ENCODE data around the gene PALM.
"Not testable (repeated sequence)": the region's sequence is repeated elsewhere in the genome, so short reads cannot be mapped to it uniquely, and the experiment has no call there.

PALM gene

DNA sequence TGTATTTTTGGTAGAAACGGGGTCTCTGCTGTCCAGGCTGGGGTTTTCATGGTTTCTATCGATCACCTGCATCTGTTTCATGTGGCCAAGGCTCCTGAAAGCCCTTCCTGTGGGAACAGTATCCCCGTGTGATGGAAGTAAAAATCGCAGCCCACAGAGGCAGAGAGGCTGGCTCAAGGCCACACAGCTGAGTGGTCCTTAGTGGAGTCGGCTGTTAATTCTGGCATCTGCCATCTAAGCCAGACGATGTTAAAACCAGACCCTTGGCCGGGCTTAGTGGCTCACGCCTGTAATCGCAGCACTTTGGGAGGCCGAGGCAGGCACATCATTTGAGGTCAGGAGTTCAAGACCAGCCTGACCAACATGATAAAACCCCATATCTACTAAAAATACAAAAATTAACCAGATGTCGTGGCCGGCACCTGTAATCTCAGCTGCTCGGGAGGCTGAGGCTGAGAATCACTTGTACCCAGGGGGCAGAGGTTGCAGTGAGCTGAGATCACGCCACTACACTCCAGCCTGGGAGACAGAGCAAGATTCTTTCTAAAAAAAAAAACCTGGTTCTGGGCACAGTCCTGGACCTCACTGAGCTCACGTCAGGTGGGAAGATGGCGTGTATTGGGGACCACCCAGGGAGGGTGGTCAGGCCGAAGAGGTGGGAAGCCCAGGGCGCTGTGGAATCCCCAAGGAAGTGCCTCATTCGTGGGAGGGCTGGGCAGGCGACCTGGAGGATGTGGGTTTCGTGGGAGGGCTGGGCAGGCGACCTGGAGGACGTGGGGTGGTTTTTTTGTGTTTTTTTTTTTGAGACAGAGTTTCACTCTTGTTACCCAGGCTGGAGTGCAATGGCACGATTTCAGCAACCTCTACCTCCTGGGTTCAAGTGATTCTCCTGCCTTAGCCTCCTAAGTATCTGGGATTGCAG is 23.7 kb downstream of the PALM start:
- DNase-seq (ENCODE audit: low read depth in 2 of 2) = no peak

DNA sequence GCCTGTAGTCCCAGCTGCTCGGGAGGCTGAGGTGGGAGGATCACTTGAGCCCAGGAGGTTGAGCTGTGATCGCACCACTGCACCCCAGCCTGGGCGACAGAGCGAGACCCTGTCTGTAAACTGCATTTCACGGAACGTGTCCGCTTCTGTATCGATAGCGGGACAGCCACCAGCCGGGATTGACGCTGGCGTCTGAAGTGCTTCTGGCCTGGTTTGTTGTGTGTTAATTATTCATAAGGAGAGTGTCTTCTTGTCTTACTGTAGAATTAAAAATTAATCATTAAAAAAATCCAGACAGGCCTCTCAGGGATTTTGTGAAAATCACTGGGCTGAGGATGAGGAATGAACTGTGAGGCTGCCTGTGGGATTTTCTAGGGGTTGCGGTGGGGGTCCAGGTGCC is 26.0 kb downstream of the PALM start:
- DNase-seq (ENCODE audit: low read depth in 2 of 2) = no peak

DNA sequence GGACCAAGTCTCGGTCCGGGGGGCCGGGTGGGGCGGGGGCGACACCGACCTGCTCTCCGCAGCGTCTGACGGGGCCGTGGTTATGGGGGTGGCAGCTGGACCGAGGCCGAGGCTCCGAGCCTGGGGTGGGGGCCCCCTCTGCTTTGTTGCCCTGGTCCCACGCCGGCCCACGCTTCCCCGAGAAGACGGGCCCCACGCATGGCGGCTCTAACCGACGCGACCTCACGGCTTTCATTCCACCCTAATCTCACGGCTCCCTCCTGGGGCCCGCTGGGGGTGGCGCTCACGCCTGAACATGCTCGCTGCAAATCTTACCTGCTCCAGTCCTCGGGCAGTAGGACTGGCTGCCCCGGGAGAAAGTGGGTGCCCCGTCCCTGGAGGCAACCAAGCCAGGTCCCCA is 27.4 kb downstream of the PALM start:
- DNase-seq (ENCODE audit: low read depth in 2 of 2) = no peak

DNA sequence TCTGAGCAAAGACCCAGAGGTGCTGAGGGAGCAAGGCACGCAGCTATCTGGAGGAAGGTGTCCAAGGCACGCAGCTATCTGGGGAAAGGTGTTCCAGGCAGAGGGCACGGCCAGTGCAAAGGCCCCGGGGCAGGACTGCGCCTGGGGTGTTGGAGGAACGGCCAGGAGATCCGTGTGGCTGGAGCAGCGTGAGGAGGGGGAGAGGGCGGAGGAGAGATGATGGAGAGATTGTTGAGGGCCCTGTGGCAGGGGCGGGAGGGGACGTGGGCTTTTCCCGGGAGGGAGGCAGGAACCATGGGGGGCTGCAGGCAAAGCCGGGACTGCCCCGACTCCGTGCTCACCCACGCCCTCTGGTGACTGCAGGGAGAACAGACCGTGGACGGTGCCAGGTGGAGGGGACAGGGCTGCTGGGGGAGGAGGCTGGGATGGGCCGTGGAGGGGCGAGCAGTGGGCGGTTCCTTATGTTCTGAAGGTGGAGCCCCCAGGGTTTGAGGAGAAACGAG is 28.9 kb downstream of the PALM start:
- peak; percentile 50 to 51 for DNase-seq (ENCODE audit: low read depth in 2 of 2)

DNA sequence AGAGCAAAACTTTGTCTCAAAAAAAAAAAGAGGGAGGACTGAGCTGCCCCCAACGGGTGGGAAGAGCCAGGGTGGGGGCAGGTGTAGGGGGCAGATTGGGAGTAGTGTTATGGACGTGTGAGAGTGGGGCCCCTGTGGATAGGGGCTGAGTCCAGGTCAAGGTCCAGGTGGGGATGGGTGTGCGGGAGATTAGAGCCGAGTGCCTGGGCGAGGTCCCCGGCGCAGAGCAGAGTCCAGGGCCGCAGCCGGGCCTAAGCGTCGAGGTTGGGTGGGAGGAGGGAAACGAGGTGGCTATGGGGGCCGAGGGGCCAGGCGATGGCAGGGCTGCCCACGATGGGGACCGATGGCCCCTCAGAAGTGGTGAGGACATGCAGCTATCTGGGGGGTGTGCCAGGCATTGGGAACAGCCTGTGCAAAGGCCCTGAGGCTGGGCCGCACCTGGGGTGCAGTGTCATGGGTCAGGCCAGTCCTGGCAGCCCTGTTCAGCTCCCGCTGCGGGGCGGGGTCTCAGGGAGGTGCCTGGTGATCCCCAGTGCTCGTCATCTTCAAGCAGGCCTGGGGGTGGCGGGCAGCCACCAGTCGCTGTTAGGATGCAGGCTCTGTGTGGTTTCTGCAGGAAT is 29.9 kb downstream of the PALM start:
- no peak for DNase-seq (ENCODE audit: low read depth in 2 of 2)

DNA sequence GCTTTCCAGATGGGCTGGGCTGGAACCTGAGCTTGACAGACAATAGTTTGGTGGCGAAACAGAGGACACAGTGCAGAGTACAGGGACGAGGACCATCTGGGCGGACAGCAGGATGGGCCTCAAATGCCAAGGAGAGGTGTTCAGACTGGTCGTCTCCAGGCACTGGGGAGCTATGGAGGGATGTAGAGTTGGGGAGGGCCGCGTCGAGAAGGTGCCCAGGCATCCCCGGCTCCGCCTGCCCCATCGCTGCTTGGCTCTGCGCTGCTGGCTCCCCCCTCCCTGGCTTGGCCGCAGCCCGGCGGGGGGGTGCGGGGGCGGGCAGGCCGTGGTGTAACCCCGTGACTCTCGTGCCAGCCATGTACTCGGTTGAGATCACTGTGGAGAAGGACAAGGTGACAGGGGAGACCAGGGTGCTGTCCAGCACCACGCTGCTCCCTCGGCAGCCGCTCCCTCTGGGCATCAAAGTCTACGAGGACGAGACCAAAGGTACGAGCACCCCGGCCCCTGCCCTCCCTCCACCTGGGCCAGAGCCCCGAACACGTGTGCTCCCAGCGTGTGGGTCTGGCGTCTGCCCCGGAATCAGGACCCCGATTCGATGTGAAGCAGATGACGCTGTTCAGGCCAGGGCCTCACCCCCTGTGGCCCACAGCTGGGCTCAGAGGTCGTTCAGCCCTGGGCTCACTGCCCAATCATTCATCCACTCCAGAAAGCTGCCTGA is 31.4 kb downstream of the PALM start:
- no peak for DNase-seq (ENCODE audit: low read depth in 2 of 2)

DNA sequence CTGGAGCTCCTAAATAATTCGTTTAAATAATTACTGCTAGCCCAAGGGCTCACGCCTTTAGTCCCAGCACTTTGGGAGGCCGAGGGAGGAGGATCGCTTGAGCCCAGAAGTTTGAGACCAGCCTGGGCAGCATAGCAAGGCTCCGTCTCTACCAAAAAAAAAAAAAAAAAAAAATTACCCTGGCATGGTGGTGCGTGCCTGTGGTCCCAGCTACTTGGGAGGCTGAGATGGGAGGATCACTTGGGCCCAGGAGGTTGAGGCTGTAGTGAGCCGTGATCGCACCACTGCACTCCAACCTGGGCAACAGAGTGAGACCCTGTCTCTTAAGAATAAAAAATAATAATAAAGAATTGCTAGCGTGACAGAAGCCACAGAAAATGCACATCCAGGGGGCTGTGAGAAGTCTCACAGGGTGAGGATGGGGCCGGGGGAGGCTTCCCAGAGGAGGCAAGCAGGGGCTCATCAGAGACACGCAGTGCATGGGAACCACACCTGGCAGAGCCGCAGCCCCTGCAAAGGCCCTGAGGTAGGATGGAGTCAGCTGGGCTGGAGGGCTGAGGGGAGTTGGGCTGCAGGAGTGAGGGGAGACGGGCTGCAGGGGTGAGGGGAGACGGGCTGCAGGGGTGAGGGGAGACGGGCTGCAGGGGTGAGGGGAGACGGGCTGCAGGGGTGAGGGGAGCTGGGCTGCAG is 32.2 kb downstream of the PALM start:
- DNase-seq (ENCODE audit: low read depth in 2 of 2) = not testable (repeated sequence)

DNA sequence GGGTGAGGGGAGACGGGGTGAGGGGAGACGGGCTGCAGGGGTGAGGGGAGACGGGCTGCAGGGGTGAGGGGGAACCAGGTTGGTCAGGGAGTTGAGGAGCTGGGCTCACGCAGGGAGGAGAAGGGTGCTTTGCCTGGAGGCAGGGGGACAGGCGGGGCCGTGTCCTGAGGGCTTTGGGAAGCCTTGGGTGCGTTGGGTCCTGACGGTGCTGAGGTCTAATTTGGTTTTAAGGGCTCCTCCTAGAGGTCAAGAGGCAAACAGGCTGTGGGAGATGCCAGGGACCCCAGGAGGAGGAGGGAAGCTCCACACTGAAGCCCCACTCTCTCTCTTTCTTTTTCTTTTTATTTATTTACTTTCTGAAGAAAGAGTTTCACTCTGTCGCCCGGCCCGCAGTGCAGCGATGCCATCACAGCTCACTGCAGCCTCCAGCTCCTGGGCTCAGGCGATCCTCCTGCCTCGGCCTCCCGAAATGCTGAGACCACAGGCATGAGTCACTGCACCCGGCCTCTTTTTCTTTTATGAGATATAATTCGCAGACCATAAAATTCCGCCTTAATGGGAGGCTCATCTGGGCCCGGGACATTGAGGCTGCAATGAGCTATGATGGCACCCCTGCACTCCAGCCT is 32.9 kb downstream of the PALM start:
- peak in 1 of 2 donors; percentile 9 for DNase-seq (ENCODE audit: low read depth in 2 of 2)

DNA sequence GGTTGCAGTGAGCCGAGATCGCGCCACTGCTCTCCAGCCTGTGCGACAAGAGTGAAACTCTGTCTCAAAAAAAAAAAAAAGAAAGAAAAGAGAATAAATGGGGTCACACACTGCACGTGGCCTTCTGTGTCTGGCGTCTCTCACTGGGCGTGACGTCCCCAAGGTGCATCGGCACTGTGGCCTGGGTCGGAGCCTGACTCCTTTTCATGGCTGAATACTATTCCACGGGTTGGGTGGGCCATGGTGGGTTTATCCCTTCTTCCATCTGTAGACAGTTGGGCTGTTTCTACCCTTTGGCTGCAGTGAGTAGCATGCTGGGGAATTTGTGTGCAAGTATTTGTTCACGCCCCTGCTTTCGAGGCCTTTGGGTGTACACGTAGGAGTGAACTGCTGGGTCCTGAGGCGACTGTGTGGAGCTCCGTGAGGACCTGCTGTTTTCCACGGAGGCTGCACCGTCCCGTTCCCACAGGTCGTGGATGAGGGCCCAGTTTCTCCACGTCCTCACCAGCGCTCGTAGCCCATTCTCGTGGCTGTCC is 33.9 kb downstream of the PALM start:
- no peak for DNase-seq (ENCODE audit: low read depth in 2 of 2)

DNA sequence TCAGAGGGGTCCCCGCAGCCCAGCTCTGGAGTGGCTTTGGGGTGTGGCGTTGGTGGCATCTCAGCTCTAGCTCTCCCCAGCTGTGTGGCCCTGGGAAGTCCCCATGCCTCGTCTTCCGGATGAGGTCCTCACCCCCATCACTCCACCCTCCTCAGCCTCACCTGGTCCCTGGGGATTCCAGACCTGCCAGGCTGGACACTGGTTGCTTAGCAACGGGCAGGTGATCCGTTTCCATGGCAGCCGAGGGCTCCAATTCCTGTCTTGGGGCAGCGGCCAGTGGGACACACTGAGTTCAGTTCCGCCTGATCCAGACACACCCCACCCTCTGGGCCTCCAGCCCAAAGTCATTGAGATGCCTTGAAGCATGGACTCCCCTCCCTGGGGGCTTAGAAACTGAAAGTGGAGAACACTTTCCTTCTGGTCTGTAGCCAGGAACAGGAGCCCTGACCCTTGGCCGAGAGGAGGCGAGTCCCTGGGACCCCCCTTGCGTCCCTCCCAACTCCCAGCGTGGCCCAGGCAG is 34.5 kb downstream of the PALM start:
- no peak for DNase-seq (ENCODE audit: low read depth in 2 of 2)

DNA sequence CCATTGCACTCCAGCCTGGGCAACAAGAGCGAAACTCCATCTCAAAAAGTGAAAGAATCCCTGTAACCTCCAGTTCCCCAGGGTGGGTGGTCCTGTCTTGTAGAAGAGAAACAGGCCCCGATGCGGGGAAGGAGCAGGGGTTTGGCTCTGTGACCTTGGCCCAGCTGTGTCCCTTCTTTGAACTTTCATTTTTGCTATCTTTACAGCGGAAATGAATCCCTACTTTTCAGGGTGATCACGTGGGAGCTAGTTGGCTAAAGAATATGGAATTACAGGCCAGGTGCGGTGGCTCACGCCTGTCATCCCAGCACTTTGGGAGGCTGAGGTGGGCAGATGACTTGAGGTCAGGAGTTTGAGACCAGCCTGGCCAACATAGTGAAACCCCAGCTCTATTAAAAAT is 36.4 kb downstream of the PALM start:
- not testable (repeated sequence) for DNase-seq (ENCODE audit: low read depth in 2 of 2)

DNA sequence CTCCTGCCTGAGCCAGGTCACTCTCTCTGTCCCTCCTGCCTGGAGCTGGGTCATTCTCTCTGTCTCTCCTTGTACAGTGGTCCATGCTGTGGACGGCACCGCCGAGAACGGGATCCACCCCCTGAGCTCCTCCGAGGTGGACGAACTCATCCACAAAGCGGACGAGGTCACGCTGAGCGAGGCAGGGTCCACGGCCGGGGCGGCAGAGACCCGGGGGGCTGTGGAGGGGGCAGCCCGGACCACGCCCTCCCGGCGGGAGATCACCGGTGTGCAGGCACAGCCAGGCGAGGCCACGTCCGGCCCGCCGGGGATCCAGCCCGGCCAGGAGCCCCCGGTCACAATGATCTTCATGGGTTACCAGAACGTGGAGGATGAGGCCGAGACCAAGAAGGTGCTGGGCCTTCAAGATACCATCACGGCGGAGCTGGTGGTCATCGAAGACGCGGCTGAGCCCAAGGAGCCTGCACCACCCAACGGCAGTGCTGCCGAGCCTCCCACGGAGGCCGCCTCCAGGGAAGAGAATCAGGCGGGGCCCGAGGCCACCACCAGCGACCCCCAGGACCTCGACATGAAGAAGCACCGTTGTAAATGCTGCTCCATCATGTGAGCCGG is 37.6 kb downstream of the PALM start:
- no peak for DNase-seq (ENCODE audit: low read depth in 2 of 2)

DNA sequence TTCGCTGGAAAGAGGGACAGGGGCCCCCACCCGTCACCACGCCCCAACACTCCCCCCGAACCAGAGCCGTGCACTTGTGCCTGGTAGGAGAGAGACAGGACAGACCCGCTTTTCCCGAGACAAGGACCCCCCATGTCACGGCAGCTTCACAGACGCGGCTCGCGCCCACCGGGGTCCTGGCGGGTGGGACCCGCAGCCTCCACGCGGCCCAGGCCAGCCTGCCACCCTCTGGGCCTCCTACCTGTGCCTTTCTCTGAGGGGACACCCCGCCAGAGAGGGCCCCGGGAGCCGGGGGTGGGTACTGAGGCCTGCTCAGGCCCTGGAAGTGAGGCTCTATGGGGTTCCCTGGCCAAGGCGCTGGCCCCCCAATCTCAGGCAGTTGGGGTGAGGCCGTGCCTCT is 38.2 kb downstream of the PALM start:
- no peak for DNase-seq (ENCODE audit: low read depth in 2 of 2)

DNA sequence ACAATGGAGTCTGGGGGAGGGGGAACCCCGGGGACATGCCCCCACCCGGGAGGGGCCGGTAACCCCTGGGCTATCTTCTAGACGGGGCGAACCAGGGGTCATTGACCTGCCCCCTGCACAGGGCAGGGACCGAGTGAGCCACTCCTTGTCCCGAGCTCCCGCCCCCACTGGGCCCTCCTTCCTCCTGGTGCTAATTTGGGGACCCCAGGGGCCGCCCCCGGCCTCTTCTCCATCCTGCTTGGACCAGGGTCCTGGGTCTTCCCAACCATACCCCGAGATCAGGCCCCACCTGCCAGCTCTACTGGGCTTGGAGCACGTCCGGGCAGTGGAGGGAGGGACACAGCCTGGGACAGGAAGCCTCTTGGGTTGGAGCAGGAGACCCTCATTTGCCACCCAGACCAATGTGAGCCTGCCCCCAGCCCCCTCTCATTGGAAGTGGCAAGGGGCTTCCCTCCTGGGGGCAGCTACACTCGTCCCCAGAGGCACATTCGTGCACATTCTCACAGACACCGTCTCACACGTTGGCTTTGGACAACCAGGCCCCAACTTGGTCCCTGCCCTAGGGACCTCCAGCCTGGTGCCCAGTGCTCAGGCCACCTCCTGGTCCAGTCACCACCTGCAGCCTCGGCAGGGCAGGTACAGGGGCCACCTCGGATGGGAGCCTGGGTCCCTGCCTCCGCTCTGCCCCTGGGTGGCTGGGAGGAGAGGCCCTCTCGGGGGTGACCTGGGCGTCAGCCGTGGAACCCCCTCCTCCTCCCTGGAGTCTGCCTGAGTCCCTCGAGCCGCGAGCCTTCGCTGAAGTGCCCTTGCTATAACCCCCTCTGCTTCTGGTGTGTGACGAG is 38.9 kb downstream of the PALM start:
- DNase-seq (ENCODE audit: low read depth in 2 of 2) = no peak

DNA sequence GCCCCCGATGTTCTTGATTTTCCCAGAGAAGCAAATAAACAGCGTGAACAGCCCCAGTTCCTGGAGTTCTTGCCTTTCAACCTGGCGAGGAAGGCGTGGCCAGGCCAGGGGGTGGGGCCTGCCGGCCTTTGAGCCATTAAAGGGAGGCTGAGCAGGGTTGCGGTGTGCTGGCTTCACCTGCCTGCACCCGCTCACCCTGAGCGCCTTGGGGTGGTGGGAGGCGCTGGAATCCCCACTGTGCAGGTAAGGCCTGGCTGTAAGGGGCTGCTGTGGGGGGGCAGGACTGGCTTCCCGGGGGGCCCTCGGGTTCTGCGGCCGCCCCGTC is 39.5 kb downstream of the PALM start:
- DNase-seq (ENCODE audit: low read depth in 2 of 2) = no peak

DNA sequence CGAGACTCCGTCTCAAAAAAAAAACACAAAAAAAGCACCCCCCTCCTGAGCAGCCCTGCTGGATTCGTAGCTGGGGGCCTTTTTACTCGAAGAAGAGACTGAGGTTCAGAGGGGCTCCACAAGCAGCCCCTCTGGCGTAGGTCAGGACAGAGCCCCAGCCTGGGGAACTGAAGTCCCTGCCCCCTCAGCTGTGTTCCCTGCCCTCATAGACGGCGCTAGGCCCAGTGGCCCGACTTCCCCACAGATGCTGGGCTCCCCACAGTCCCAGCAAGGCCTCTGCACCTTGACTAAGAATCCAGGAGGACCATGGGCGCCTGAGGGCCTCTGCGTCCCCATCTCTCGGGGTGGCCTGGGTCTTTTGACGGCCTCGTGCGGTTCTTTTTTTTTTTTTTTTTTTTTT is 41.1 kb downstream of the PALM start:
- no peak for DNase-seq (ENCODE audit: low read depth in 2 of 2)

DNA sequence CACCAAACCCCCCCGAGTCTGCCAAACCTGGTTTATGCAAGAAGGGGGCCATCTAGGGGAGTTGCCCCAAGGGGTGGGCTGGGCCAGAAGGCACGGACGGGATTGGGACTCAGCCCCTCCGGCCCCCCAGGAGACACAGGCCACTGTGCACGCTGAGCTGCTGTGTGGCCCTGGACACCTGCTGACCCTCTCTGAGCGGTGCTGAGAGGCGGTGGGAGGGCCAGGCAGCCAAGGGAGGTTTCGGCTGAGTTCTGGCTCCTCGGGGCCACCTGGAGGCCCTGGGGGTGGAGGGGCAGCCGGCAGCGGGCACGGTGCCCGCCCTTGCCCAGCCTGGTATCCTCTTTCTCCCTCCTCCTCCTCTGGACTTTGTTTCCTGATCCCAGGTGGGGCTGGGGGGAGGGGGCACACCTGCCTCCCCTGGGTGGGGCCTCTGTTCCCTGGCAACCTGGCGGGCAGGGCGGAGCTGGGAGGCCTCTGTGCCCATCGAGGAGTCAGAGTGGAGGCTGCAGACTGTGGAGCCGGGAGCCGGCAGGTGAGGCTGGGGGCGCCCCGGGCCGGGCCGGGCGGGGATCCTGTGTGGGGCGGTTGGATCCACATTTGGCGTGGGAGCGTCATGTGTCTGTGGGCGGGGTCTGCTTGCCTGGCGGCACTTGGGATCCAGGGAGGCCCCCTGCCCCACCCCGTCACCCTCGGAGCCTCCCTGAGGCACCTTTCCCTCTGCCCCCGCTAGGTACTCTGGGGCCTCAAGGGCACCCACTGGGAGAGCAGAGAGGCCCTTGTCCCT is 42.1 kb downstream of the PALM start, which contains the start of gene MISP:
TSS of gene MISP (plus strand) at position 473 of the 784 bp plus-strand sequence. CDS start 5,835 bp downstream, outside the sequence.
- no peak for DNase-seq (ENCODE audit: low read depth in 2 of 2)

DNA sequence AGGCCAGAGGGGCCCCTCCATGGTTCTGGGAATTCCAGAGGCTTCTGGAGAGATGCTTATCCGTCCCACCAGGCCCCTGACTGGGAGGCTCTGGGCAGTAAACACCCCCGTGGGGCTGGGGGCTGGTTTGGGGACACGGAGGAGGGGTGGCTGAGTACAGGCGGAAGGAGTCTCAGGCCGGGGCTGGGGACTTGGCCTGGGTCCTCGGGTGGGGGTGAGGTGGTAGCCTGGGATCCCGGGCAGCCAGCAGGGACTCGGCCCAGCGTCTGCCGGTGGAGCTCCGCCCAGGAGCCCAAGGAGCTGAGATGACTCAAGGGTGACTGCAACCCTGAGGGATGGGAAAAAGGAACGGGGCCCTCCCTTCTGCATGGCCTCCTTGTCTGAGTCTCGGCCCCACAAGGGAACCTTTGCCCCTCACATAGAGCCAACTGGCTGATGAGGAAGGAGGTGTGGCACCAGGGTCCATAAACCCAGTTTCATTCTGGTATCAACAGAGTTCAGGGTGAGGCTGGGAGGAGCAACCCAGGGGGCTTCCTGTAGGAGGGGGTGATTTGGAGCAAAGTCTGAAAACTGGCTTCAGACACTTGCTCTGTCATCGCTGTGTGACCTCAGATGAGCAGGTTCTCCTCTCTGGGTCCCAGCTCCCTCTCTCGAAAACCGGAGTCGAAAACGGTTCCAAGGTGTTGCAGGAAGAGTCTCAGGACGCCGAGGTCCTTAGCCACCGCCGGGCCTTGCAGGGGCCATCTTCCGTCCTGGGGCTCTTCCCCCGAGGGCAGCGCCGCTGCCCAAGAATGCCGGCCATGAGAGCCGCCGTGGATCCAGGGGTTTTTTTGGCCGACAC is 43.0 kb downstream of the PALM start:
- no peak for DNase-seq (ENCODE audit: low read depth in 2 of 2)

All from stimulated activated CD8-positive, alpha-beta memory T cell treated with anti-CD3 and anti-CD28 coated beads, Interleukin-2, amount 100 ng/mL, for 48 hours (primary cell).